HG02763 (cell line): ENCODE results near the gene SLC12A8.
"Not testable (repeated sequence)": the region's sequence is repeated elsewhere in the genome, so short reads cannot be mapped to it uniquely, and the experiment has no call there.

ENCODE experiments used
- ATAC-seq: cut with Tn5 transposase; IDR thresholded peaks from one replicate; pipeline ENCODE4 v1.9.1; 2021; ENCODE audit warnings: mild to moderate bottlenecking, moderate library complexity; ENCODE audit not compliant: unreplicated experiment

Gene SLC12A8

DNA sequence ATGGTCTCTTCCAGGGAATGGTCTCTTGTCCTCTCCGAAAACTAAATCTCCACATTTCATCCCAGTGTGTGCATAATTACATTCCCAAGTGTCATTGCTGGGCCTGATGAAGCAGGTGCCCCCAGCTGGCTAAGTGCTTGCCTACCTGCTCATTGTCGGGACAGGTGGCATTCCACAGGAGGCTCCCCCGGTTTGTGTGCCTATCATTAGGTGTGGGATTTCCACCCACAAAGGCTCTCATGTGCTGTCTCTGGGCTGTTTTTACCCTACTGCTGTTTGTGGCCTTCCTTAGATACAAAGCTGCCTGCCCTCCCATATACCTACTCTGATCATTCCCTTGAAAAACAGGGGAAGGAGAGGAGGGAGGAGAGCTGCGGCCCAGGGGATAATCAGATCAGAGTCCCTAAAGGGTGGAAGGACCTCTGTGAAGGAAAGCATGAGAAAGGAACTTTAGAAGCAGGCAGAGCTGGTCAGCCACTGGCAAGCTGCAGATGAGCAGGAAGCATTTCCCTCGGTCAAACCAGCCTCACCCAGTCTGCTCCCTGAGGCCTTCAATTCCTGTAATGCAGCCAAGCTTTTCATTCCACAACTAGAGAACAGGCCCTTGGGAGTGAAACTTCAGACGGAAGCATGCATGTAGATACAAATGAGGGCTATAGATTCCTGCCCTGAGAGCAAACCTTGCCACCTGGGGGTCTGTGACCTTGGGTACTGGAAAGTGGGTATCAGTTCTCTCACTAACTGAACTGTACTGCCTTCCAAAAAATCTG, 96.1 kb downstream of the SLC12A8 start:
- ATAC-seq, result no peak

DNA sequence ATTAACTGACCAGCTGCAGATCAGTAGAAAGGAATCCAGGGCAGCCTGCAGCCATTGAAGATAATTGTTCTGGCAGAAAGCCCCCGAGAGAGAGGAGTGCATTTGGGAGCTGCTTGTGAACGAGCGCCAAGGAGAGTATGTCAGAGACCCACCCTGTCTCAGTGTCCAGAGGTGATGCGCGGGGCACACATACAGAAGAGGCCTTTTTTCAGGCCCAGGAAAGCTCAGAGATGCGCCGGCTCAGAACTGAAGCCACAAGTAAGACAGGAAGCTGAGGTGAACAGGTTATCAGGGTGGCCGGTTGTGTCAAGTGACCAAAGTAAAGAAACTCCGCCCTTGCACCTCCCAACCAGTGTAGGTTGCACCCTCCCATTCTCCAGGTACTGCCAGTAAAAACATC, 96.9 kb downstream of the SLC12A8 start:
- no peak for ATAC-seq

DNA sequence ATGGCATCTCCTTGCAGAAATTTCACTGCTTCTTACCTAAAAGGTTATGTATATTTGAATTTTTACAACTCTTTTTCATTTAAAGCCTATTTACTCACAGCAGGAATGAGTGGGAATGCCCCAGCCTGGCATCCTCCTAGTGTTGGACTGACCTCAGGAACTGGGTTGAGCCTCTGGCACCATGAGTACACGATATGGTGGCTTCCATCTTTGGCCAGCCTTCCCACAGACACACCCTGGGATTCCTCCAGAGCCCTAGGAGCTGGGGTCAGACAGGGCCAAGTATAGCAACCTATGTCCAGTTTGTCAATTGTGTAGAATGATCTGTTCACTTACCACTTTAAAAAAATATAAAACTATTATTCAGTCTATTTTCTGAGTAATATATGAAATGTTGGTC, 99.6 kb downstream of the SLC12A8 start:
- no peak for ATAC-seq

DNA sequence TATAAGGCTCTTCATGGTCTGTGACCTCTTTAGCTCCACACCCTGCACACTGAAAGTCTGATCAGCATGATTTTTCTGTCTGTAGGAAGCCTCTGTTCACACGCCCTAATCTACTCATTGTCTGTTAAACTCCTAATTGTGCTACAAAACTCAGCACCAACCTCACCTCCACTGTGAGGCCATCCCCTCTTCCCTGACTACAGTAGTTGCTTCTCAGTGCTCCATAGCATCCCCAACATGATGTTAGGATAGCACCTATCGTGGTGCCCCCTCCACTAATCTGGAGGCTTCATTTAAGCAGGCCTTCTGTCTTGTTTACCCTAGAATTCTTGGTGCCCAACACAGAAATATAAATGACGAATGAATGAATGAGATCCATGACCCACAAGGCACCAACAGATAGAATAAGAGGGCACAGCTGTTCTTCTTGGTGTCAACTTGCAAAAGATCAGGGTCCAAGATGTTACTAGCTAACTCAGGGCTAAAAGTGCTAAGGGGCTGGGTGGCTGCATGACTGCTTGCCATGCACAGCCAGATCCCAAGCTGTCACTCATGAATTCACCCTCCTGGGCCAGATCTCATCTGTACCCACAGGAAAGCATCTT, 101.6 kb downstream of the SLC12A8 start:
- ATAC-seq, result no peak

DNA sequence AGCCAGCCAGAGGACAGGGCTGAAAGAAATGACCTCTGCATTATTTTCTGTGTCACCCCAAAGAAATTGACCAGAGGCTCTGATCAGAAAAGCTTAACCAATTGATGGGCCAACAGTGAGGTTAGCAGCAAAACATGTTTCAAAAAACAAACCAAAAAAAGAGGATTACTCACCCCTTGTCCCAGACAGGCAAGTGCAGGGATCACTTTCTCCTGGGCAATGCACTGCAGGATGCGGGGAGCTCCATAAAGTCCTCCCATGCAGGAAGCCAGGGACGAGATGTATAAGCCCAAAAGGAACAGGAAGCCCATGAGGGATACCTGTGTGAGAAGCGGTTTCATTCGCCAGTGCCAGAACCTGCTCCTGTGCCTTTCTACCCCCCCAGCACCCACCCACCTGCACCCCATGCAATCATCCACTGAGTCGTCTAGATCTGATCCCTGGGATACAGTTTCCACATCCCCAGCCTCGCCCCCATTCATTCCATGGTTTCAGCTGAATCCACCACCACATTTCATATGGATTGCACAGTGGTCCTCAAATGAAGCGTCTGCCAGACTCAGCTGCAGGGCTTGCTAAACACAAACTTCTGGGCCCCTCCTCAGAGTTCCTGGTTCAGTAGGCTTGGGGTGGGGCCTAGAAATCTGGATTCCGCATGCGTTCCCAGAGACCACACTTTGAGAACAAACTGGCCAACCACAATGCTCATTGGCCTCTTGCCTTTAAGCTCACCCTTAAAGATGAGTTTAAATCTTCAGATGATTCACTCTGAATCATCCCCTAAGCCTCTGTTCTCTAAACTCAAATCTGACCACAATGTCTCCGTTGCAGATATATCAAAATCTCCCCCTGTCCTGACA, 102.3 kb downstream of the SLC12A8 start:
- ATAC-seq, result no peak

DNA sequence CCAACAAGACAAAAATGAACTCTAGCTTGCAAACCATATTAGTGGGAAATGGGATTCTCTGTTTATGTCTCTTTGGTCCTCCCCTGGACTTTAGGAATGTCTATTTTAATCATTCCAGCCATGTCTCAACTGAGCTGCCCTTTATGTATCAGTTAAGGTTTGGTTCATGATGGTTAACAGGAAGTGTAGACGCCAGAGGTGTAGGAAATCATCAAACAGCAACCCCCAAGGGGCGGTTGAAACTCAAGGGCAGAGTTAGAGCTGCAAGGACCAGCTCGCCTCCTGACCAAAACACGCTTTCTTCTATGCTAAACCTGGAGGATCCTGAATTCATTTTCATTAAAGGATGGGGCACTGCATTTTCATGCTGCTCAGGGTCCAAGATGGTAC, 103.0 kb downstream of the SLC12A8 start:
- no peak for ATAC-seq

DNA sequence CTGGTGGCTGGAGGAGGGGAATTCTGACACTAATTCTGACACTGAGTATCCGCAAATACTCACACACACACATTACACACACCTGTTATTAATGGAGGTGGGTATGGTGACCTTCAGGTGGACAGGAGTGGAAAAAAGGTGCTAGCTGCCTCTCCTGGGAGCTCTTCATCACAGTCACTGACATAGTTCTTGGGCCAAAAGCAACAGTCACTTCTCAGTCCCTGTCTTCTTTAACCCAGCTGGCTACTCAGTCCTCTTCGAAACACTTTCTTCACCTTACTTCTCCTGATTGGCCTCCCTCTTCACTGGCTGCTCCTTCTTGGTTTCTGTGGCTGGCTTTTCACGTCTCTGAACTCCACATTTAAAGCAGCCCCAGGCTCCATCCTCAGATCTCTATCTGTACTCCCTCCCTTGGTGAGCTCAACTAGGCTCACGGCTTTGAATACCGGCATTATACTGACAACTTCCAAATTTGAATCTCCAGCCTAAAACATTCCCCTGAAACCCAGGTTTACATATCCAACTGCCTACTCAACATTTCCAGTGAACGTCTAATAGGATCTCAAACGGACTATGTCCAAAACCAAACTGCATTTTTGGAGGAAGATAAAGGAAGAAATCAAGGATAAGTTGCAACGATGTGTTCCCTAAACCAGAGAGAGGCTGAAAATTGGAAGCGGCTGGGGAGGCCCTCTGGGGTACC, 103.6 kb downstream of the SLC12A8 start:
- ATAC-seq, result no peak

DNA sequence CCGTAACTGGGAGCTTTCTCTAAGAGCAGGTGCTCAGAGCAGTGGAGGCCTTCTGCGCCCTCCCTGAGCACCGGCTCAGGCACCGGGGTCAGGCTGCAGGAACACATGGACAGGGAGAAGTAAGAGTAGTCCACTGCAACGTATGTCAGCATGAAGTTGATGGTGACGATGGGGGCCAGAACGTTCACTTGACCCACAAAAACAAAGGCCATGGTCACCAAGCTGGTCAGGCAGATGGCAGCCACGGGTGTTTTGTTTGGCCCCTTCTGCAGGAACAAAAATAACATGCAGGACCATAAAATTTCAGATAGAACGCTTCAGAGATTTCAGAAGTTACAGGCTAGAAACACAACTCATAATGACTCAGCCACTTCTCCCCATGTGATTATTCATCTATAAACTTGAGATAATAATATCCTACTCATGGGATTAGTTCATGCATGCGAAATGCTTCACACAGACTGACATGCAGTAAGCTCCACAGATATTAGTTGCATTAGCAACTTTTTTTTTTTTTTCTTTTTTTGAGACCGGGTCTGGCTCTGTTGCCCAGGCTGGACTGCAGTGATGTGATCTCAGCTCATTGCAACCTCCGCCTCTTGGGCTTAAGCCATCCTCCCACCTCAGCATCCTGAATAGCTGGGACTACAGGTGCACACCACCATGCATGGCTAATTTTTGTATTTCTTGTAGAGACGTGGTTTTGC, 104.5 kb downstream of the SLC12A8 start:
- peak; percentile 34 for ATAC-seq

DNA sequence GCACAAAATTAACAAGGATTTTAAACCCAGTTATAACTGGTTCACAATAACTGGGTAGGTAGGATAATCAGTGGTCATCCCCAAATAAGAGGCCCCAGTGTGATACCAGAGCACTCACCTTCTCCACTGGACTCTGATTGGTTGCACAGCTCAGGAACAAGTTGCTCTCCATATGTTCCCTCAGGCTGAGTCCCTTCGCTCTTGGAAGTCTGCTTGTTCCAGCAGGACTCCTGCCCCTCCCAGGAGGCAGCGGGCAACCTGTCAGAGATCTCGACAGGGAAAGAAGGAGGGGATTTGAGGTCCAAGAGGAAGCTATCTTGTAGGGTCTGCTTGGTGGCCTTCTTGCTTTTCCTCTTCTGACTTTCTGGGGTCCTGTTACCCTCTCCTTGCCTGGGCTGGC, 105.2 kb downstream of the SLC12A8 start:
- no peak for ATAC-seq

DNA sequence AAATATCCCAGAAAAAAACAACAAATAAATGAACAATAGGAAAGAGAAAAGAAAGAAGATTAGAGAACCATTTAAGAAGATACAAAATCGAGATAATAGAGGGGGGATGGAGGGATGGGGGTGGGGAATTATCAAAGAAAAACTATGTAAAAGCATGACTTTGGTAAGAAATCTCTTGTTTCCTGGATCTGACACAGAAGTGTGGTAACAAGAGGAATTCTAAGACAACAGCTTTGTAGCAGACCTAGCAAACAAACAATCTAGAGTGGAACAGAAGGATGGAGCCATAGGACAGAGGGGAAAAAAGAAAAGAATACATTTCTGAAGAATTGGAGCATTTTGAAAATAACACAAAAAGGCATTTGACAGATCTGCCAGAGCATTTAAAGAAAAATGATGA, 107.4 kb downstream of the SLC12A8 start:
- no peak for ATAC-seq

DNA sequence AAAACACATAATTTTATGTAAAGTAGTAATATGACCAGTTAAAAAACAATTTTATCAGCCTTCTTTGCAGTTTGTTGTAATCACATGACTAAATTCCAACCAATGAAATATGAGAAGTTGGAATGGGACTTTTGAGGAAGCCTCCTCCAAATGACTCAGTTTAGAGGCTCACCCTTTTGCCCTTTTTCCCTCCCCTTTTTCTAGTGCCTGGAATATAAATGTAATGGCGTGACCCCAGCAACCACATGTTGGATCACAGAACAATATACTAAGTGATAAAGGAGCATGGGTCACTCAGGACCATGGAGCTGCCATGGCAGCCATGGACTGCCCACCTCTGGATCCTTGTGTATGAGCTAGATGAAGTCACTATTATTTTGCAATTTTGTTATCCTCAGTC, 107.9 kb downstream of the SLC12A8 start:
- ATAC-seq, result no peak

DNA sequence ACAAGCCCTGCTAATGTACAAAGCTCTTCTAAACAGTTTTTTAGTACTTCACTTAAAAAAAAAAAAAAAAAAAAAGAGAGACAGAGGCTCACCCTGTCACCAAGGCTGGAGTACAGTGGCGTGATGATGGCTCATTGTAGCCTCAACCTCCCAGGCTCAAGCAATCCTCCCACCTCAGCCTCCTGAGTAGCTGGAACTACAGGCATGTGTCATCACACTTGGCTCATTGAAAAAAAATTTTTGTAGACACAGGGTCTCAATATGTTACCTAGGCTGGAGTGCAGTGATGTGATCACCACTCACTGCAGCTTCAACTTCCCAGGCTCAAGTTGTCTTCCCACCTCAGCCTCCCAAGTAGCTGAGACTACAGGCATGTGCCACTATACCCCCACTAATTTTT, 109.1 kb downstream of the SLC12A8 start:
- ATAC-seq, result no peak

DNA sequence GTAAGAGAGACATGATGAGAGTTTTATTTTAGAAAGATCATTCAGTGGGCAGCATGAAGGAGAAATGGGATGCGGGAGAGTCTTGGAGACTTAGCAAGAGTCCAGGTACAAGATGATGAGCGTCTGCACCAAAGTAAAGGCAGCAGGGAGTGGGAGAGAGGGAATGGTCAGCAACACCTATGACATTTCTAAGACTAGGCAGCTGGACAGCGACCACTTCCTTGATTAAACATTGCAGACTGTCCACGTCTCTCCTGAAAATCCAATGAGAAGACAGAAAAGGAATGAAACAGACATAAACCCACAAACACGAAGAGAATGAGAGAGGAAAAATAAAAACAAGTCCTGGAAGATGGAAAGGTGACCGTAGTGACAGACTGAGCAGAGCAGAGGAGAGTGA, 110.1 kb downstream of the SLC12A8 start:
- no peak for ATAC-seq

DNA sequence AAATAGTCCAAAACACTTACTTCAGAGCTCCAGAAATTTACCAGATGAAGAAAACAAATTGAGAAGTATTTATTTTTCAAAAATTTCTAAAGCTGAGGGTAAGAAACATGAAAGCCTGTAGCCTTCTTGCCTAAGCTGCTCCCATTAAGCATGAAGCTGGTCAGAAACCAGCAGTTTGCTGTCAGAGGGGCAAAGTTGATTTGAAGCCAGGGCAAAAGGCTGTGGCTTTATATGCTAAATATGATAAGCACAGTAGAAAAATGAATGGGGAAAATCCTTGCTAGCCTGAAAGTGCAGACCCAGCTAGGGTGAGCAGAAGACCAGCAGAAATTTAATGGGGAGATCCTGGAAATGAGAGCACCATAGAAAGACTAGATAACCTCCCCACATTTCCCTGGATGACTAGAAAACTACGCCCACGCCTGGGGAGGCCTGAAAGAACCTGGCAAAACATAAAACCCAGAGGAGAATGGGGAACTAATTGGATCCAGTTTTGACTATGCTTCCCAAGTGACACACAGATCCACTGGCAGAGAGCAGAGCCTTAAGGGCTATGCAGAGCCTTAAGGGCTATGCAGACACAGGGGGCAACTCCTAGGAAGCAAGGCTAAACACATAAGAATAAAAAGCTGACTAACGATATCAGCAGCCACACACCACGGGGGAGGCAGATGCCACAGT, 113.8 kb downstream of the SLC12A8 start:
- ATAC-seq, result no peak

DNA sequence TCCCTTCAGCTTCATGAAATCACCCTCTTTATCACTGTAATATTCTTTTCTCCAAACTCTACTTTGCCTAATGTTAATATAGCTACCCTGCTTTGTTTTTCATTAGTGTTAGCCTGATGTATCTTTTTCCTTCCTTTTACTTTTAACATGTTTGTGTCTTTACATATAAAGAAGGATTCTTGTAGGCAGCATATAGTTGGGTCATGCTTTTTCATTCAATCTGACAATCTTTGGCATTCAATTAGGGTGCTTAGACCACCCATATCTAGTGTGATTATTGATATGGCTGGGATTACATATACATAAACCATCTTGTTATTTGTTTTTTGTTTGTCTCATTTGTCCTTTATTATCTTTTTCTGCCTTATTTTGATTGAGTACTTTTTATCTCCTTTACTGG, 121.9 kb downstream of the SLC12A8 start:
- no peak for ATAC-seq

DNA sequence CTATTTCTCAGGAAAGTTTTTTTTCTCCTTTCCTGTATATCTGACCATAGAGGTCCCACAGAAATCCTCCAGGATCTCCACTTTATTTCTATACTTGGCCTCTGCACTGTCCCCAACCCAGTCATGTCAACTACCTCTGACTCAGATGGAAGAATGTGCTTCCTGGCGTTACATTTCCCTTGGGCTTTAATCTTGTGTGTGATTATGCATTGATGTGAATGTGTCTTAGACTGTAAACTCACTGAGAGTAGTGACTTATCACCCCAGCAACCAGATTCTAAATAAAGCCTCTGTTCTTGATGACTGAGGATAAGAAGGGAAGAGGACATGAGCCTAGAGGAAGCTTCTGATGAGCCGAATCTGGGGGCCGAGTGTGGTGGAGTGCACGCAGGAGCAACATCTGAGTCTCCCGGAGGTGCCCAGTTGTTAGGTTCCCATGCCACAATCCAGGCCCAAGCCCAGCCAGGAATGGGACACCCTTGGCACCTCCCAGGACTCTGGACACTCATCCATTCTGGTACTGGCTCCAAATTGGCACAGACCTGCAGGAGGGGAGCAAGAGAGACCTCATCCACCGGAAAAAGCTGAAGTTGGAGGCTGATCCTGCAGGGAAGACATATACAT, 124.7 kb downstream of the SLC12A8 start:
- no peak for ATAC-seq

DNA sequence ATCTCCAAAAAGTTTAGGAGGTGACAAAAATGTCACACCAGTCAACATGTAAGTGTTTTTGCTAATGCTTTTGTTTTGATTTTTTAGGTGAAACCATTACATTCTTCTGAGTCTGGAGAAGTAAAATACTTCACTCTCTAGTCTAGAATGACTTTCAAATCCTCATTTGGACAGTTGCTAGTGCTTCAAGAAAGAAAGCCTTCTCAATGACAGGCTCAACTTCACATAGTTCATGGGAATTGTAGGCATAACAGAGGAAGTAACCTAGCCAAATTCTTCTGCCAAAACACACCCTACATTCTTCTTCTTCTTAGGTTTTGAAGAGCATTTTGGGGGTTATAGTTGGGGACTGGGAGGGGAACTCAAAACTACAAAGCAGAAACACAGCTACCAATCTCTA, 127.4 kb downstream of the SLC12A8 start:
- no peak for ATAC-seq

DNA sequence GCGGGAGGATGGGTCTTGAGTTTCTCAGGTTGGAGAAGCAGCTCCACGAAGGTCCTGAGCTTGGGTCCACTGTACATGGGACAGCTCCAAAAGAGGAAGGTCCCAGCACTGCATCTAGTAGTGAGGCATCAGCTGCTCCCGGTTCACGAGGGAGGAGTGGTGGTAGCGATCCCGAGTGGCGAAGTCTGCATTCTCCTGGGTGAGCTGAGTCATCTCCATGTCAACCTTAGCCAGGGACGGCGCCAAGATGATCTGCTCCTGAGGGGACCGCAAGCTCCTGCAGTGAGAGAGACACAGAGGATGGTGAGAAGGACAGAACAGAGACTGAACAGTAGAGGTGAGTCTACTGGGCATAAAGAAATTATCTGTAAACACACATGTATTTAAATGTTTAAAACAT, 128.8 kb downstream of the SLC12A8 start:
- no peak for ATAC-seq

DNA sequence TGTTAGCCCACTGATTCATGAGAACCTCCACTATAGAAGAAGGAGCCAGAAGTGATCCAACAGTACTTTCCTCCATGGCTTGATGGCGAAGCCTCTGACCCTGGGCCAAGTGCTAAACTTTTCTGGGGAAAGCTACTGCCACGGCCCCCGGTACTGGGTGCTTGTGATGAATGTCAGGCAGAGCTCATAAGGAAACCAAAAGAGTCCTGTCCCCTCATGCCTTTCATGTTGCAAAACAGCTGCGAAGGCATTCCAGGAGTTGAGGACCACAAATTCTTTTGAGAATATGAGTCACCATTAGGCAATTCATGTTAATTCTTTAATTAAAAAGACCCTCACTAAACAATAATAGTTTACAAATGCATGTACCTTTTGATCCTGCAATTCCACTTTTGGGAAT, 130.2 kb downstream of the SLC12A8 start:
- ATAC-seq, result not testable (repeated sequence)

DNA sequence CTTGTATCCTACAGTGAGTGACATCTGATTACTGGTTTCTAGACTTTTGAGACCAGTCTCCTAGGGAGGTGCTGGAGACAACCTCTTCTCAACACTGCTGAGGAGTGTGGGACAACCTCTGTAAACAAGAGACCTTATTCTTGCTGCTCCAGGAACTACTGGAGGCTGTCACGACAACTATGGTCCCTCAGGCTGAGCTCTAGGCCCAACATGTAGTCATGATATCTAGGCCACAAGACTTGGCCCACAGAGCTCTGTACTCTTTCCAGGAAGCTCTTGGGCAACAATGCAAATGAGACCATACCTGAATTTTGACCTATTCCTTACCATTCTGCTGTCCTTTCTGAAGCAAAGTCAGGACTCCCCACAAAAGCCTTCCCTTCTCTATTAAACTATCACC, 132.5 kb downstream of the SLC12A8 start:
- ATAC-seq, result no peak
